NCI-H146 treated with DMSO at 0.1 percent for 48 hours (cell line): ENCODE measurements around the gene ZCCHC24.

Experiments
- DNase-seq: peaks from one replicate; lab custom pipeline; 2025; ENCODE audit not compliant: unreplicated experiment; lab: John Stamatoyannopoulos, UW

Gene ZCCHC24

DNA sequence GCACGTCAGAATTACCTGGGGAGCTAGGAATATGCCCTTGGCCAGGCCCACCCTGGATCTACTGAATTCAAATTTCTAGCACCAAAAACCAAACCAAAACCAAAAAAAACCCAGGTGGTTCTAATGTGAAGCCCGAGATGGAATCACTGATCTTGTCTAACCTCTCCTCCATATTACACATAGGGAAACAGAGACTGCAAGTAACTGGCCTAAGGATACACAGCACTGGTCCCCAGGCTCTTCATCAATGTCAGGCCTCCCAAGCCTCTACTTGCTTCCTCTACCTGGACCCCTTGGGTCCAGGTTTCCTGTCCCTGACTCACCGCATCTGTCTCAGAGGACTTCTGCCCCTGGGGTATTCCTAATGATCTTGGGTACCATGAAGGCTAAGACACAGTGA lies 30.7 kb downstream of the ZCCHC24 start:
- DNase-seq = no peak

DNA sequence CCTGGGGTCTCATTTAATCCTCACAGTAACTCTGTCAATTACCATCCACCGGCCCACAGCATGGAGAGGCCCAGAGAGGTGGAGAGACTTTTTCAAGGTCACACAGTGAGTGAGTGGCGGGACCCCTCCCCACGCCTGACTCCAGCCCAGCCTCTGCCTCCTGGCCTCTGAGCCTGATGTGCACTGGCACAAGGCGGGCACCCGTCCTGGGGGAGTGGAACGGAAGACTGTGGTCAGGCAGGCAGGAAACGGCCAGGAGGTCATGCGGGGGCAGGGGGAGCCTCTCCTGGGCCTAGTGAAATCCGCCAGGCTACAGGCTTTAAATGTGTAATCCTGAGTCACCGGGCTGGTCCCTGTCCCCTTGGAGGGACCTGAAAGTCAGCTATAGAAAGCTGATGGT lies 32.2 kb downstream of the ZCCHC24 start:
- DNase-seq = no peak

DNA sequence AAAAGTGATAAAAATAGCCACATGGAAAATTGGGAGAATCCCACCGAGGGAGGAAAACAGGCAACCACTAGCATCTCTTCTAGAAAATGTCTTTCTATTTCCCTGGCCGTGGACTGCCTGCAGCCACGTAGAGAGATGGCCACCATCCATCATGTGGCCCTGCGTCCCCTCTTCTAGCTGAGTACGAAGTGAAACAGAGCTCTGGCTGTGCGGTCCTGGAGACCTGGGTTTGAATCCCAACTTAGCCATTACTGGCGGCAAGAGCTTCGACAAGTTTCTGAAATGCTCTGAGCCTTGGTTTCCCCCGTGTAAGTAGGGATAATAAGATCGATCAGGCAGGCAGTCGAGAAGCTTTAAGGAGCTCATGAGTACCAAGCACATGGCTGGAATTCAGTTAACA lies 32.9 kb downstream of the ZCCHC24 start:
- no peak for DNase-seq

DNA sequence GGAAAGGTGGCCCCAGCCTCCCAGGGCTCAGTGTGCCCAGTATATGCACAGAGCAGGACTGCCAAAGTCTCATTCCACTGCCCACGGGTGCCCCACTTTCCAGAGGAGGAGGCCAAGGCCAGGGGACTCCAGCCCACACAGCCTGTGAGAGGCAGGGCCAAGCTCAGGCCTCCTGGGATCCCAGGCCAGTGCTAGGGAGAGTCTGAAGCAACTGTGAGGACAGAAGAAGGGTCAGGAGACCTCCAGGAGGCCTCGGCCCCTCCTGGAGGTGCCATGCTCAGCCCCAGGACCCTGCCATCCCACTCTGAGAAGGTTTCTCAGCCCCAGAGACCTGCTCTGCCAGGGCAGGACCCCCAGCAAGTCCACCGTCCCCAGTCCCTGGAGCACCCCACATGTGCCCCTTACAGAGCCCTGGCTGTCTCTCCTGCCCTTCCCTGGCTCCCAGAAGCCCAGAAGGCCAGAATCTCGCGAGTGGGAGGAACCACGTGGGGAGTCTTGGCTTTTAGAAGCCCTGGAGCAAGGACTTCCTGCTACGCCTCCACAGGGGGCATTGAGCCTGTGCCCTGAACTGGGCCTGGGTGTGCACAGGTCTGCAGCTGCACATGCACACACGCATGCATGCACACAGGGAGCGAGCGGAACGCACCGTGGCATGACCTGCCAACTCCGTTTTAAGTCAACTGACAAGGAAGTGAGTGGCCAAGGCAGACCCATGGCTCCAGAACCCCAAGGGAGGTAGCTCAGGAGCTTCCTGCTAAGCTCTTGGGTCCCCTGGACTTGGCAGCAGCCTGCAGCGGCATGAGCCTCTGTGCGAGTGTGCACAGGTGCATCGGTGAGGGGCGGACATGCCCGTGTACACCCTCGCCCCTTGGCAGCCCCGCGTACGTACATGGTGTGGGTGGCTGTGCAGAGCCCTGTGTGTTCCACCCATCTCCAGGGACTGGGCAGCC lies 33.6 kb downstream of the ZCCHC24 start:
- no peak for DNase-seq

DNA sequence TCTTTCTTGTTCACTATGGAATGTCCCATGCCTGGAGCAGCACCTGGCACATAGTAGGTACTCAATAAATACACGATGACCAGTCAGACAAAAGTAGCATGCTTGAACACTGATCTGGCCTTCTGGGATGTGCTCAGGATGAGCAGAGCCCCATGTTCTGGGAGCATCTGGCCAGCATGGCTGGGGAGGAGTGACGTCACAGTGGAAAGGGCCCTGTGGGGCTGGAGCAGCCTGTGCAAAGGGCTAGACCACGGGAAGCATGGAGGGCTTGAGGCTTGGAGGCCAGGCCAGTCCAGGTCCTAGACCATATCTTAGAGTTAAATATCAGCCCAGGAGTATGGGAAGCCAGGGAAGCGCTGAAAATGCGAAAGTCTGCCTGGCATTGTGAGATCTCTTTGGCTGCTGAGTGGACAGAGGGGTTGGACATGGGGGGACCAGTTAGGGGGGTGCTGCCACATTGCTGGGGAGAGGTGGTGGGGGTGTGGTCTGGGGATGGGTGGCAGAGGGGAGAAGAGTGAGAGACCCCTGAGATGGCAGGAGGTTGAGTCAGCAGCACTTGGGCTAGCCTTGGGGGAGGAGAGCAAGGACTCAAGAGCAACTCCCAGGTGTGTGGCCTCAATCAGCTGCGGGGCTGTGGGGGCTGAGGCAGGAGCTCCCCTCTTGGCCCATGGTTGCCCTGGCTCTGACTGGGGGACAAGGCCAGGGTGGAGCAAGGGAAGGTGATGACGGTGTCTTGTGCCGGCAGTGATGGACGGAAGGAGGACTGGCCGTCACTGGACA lies 34.9 kb downstream of the ZCCHC24 start:
- DNase-seq = no peak

DNA sequence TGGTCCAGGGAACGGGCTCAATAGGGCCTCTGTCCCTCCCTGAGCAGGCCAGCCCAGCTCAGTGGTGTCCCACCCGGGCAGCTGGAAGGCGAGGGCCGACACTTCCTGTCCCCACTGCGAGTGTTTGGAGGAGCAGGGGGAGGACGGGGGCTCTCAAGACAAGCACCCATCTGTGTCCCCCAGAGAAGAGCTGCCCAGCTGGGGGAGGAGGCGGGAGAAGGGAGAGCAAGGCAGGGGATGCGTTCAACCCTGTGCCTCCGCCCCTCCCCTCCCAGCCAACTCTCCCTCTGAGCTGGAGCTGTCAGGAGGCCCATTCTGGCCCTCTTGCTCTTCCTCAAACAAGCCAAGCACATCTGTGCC lies 35.7 kb downstream of the ZCCHC24 start:
- no peak for DNase-seq

DNA sequence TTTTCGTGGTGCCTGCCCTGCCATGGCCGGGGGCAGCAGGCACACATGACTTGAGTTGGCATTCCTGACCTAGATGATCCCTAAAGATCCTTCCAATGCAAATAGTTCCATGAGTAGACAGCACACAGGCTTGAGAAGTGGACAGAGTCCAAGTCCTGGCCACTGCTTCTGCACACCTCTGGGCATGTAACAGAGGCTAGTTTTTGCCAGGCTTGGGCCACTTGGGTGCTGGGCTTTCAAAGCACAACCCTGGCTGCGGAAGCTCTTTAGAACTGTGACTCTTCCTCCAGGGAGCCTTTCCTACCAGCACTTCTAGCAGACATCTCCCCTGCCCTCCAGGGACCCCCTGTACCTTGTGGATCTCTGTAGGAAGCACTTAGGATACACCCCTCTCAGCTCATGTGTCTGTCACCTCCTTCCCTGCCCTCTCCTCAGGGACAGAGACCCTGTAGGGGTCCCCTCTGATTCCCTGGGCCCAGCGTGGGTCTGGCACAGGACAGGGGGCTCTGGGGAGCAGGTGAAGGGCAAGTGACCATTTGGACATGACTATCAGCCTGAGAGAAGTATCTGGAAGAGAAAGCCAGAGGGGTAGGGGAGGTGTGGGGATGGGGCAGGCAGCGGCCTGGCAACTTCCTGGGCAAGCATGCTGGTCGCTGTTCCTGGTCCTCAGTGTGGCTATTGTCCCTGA lies 36.2 kb downstream of the ZCCHC24 start:
- DNase-seq = no peak

DNA sequence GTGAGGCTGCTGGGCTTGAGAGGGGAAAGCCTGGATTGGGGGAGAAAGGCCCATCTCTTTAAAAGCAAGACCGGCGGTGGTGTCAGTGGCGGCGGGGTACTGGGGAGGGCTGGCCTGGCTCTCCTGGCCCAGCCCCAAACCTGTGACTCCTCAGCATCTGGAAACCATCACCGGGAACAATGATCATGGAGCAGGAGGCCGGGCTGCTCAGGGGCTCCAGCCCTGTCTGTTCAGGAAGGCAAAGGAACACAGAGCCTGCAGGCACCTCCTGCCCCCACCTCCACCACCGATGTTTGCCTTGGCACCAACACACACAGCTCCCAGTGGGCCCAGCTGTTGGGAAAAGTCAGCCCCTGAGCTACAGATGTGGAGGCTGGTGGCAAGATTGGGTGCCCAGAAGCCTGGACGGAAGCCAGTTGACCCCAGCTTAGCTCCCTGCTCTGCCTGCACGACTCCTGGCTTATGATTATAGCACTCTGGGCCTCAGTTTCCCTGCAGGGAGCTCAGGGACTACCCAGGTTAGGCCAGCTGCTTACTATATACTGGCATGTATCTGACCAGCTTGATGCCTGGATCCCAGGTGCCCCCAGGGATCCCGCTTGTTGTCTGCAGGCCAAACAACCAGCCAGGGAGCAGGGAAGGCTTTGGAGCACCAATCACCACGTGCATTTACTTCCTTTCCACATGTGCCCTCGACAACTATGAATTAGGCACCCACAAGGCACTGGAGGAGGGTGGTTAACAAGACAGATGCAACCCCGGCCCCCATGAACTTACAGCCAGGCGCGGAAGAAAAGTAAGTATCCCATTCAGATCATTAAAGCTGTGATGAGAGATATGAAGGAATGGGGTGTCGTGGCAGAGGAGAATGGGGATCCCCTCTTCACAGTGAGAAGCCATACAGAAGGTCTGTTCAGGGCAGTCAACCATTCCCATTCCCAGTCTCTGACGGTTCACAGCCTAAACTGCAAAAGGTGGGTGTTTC lies 37.3 kb downstream of the ZCCHC24 start:
- DNase-seq = no peak

DNA sequence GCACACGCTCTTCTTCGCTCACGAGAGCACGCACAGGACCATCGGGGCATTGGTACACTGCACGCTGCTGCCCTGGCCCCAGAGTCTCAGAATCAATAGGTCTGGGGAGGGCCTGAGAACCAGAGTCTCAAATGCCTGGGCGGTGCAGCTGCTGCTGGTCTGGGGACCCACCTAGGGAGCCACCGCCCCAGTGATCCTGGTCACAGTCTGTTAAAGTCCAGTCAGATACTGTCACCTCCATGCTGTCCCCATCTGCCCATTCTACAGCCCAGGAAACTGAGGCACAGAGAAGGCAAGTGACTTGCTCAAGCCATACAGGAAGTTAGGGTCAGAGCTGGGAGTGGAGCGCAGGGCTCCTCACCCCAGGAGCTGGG lies 38.0 kb downstream of the ZCCHC24 start:
- no peak for DNase-seq

DNA sequence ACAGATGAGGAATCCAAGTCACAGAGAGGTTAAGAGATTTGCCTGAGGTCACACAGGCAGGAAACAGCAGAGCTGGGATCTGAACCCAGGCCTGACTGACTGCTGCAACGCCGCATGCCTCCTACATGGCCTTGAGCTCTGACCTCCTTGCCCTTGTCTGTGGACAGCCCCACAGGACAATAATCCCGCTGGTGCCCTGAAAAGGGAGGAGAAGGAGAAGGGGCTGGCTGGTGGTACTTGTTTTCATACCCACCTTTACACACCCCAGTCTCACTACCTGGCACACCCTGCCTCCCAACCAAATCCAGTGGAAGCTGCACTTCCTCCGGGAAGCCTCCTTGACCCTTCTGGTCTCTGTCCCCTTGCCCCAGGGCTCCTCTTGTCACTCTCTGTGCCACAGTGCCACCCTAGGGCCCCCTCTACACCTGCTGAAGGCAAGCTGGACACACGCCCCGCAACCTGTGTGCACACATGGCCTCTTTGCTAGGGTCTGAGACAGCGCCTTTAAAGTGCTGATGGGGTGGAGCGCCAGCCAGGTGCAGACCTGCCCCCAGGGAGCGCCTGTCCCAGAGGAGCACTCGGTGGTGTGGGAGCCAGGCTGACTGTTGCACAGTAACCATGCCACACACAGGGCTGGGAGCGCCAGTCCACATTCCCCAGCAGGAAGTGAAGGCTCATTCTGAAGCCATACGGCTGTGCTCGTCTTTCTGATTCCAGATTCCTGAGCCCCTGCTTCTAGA lies 38.6 kb downstream of the ZCCHC24 start:
- DNase-seq = no peak

DNA sequence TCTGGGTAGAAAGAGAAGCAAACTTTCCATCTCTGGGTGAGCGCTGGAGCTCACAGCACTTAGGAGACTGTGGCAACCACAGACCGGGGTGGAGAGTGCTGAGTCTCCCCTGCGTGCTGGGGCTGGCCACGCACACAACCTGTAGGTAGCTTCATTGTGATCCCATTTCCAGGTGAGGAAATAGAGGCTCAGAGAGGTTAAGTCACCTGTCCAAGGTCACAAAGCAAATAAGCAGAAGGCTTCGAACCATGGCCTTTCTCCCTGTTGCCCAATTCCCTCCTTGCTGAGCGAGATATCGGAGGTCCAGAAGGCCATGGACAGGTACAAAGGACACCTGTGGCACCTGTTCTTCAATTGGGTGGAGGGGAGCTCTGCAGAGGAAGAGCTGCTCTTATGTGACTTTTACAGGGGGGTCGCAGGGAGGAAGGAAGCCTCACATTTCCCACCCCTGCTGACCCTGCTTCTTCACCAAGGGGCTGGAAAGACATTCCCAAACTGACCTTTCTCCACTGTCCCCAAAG lies 39.4 kb downstream of the ZCCHC24 start:
- no peak for DNase-seq

DNA sequence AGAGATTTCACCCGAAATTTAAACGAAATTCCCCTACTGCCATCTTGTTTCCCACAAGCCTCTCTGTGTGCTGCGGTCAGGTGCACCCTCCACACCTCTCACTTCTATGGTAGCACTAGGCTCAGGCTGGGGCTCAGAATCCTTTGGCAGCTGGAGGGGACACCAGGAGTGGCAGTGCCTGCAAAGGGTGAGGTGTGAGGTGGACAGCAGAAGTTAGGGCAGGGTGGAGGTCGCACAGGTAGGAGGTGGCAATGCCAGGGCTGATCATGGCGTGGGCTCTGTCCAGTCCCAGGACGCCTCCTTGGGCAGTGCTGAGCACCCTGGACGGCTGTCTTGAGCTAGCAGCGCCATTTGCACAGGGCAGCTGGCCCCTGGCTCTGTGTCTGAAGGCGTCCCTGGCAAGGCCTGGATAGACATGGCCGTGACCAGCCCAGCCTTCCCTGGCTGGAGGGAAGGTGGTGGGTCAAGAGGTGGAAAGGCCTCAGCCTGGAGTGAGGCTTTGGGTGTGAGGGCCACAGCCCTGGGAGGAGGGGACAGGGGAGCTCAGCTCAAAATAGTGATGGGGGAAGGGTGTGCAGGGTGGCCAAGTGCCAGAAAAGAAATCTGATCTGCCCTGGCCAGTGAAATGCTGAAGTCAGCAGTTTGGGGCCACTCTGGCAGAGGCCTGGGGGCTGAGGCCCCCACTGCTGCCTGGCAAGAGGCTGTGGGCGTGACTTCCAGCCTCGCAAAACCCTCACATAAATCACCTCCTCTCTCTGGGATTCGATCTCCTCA lies 40.0 kb downstream of the ZCCHC24 start:
- no peak for DNase-seq

DNA sequence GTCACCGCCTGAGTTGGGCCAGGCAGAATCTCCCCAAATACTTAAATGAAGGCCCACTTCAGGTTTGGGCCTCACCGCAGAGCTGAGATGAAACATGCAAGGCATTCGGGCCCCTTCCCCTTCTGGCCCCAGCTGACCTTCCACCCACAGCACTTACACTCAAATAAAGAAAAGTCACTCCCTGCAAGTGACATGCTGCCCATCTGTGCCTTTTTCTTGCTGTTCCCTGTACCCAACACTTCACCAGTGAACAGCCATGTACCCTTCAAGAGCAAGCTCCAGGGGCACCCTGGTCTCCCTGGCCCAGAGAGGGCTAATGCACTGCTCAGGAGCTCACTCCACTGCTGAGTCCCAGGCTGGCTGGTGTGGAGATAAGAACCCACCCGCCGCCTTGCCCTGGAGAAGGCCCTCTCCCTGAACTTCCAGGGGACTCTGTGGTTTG lies 40.7 kb downstream of the ZCCHC24 start:
- DNase-seq = no peak

DNA sequence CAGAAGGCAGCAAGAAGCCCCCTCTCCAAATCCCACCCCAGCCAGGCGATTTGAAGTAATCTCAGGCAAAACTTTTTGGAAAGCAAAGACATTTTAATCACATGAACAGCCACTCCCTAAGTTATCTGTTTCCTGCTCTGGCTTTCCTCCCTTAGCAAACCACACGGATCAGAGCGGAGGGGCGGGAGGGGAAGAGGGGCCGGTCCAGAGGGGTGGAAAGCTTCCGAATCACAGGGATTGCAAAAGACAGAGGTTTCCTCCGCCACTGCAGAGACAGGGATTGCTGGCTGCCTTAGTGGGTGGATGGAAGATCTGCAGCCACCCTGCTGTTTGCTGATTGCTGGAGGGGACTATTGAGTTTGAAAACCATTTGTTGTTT lies 41.2 kb downstream of the ZCCHC24 start:
- DNase-seq = no peak

DNA sequence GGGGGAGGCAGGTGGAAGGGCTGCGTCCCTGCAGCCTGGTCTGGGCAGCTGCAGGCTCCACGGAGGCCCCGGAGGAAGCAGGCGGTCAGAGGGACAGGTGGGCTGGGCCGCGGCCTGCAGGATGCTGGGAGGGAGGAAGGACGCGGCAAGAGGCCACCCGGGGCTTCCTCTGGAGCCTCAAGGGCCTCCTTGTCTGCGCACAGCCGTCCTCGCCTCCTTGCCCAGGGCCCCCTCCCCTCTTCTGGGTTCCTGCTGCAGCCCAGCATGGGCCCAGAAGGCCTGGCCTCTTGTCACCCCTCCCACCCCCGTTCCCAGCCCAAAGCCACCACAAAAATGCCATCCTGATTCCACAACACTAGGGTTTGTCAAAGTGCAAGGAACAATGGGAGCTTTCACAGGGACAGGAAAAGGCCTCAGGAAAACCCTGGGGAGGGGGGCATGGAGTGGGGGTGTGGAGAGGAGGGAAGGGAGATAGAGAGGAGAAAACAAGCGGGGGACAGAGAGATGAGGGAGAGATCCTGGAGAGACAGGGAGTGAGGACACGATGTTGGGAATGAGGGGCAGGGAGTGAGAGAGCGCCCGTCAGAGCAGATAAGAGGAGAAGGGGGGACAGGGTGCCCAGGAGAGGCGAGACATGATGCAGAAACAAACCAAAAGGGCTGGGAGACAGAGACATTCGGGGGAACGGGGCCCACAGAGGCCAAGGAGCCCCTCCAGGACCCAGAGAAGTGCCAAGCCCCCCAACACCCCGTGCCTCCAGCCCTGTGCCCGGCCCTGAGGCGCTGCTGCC lies 41.8 kb downstream of the ZCCHC24 start:
- no peak for DNase-seq

DNA sequence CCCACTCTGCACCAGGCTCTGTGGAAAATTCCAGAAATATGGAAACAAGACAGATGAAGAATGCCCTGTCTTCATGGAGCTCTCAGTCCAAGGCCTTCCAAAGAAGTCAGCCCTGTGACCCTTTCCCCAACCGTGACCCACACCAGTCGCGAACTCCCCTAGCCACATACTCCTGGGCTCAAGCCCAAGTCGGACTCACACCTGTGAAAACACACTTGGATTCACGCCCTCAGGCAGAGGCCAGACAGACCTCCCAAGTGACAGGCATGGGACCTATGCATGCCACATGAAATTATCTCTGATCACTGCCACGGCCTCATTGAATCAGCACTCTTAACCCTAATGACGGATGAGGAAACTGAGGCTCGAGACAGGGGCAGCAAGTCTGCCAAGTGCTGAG lies 42.5 kb downstream of the ZCCHC24 start:
- DNase-seq = no peak

DNA sequence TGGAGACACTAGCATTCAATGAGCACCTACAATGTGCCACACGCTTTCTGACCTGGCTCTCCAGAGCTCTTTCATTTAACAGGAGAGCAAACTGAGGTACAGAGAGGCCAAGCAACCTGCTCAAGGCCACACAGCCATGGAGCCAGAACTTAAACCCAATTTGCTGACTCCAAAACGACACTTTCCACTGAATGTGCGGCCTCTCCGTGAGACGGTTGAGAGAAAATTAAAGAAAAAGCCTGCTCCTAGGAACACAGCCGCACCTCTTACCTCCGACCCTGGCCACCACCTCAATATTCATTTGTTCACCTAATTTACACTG lies 42.8 kb downstream of the ZCCHC24 start:
- no peak for DNase-seq
